Liver (tissue), 9 donors: ENCODE measurements around the gene TANGO2. TPM values are rescaled to one million over a fixed set of nuclear protein-coding genes. Genes with fewer than 3 reads are reported as not detected.

Source experiments
- DNase-seq: peaks from one replicate; pipeline ENCODE4 v3.0.0-alpha.2; 2017; ENCODE audit warnings: low spot score
- H3K27ac ChIP-seq, 2 donors: one replicate each; pipeline ENCODE4 v1.7.0; 2013; ENCODE audit warnings: inconsistent platforms in 2 of 2, low read length in 2 of 2, control low read depth in 1 of 2, low read depth in 1 of 2, mild to moderate bottlenecking in 1 of 2
- H3K27me3 ChIP-seq, 4 donors: one replicate each; pipeline versions ENCODE4 v1.6.1 to v1.7.0; 2013; ENCODE audit warnings: low read length in 3 of 4, inconsistent platforms in 1 of 4, mild to moderate bottlenecking in 1 of 4, moderate library complexity in 1 of 4; ENCODE audit not compliant: control insufficient read depth in 4 of 4, insufficient read depth in 4 of 4
- H3K36me3 ChIP-seq, 4 donors: one replicate each; pipeline versions ENCODE4 v1.6.1 to v1.7.0; 2013; ENCODE audit warnings: low read length in 3 of 4, mild to moderate bottlenecking in 3 of 4, low read depth in 1 of 4, moderate library complexity in 1 of 4; ENCODE audit not compliant: control insufficient read depth in 4 of 4, insufficient read depth in 3 of 4
- H3K4me1 ChIP-seq, 4 donors: one replicate each; pipeline versions ENCODE4 v1.6.1 to v1.7.0; 2013; ENCODE audit warnings: low read length in 3 of 4, mild to moderate bottlenecking in 3 of 4, moderate library complexity in 1 of 4; ENCODE audit not compliant: control insufficient read depth in 4 of 4, insufficient read depth in 4 of 4
- H3K4me3 ChIP-seq, 3 donors: one replicate each; pipeline versions ENCODE4 v1.6.1 to v1.7.0; 2013; ENCODE audit warnings: low read length in 3 of 3, control low read depth in 1 of 3, low read depth in 1 of 3, mild to moderate bottlenecking in 1 of 3
- H3K9ac ChIP-seq, 2 donors: one replicate each; pipeline ENCODE4 v1.7.0; 2013; ENCODE audit warnings: low read length in 2 of 2, mild to moderate bottlenecking in 2 of 2, moderate library complexity in 2 of 2, control low read depth in 1 of 2, low read depth in 1 of 2
- H3K9me3 ChIP-seq, 4 donors: one replicate each; pipeline versions ENCODE4 v1.6.1 to v1.7.0; 2013; ENCODE audit warnings: low read length in 3 of 4; ENCODE audit not compliant: control insufficient read depth in 4 of 4
- EGR1 ChIP-seq, 2 donors: IDR thresholded peaks; 2 replicates each; pipeline ENCODE4 v1.6.1; 2016 to 2018; ENCODE audit warnings: antibody characterized with exemption in 2 of 2, low read depth in 2 of 2
- FOXA1 ChIP-seq: IDR thresholded peaks from 2 replicates; pipeline ENCODE4 v1.6.1; 2016; ENCODE audit warnings: antibody characterized with exemption
- FOXA2 ChIP-seq: IDR thresholded peaks from 2 replicates; pipeline ENCODE4 v1.6.1; 2016; ENCODE audit warnings: antibody characterized with exemption
- GABPA ChIP-seq, 2 donors: IDR thresholded peaks in 1 of 2; conservative IDR thresholded peaks in 1 of 2; 2 replicates each; pipeline ENCODE4 v1.6.1; 2016; ENCODE audit warnings: antibody characterized with exemption in 2 of 2, mild to moderate bottlenecking in 1 of 2, moderate library complexity in 1 of 2
- HNF4A ChIP-seq, 2 donors: conservative IDR thresholded peaks; 2 replicates each; pipeline ENCODE4 v1.6.1; 2016; ENCODE audit warnings: antibody characterized with exemption in 2 of 2, mild to moderate bottlenecking in 2 of 2
- HNF4G ChIP-seq: IDR thresholded peaks from 2 replicates; pipeline ENCODE4 v1.6.1; 2016; ENCODE audit warnings: antibody characterized with exemption
- JUND ChIP-seq, 2 donors: IDR thresholded peaks; 2 replicates each; pipeline ENCODE4 v1.6.1; 2016; ENCODE audit warnings: antibody characterized with exemption in 2 of 2
- NR2F2 ChIP-seq: IDR thresholded peaks from 2 replicates; pipeline ENCODE4 v1.6.1; 2016; ENCODE audit warnings: antibody characterized with exemption
- RAD21 ChIP-seq, 2 donors: IDR thresholded peaks; 2 replicates each; pipeline ENCODE4 v1.6.1; 2016; ENCODE audit warnings: antibody characterized with exemption in 2 of 2, mild to moderate bottlenecking in 2 of 2
- RXRA ChIP-seq, 2 donors: IDR thresholded peaks; 2 replicates each; pipeline ENCODE4 v1.6.1; 2017 to 2018; ENCODE audit warnings: antibody characterized with exemption in 2 of 2, mild to moderate bottlenecking in 1 of 2
- SP1 ChIP-seq: IDR thresholded peaks from 2 replicates; pipeline ENCODE4 v1.6.1; 2018; ENCODE audit warnings: antibody characterized with exemption, mild to moderate bottlenecking
- TAF1 ChIP-seq: conservative IDR thresholded peaks from 2 replicates; pipeline ENCODE4 v1.6.1; 2016; ENCODE audit warnings: antibody characterized with exemption, mild to moderate bottlenecking
- YY1 ChIP-seq: IDR thresholded peaks from 2 replicates; pipeline ENCODE4 v1.6.1; 2016; ENCODE audit warnings: antibody characterized with exemption, mild to moderate bottlenecking
- WGBS: extraction: QIAGEN DNeasy Blood & Tissue Kit; methylation state at CpG from one replicate; pipeline ENCODE4 v1.1.7; 2013; 5-methylcytosine and 5-hydroxymethylcytosine counted together
- polyA plus RNA-seq, 2 donors: library from polyadenylated mRNA; stranded (reverse) in 1 of 2; unstranded in 1 of 2; fragments of 200-250 nt in 1 of 2; fragments of >200 nt in 1 of 2; fragmentation: Nextera tagmentation in 1 of 2; extraction: Ambion mirVana in 1 of 2; gene quantifications; one replicate each; pipeline versions ENCODE4 v1.2.1 to v1.2.3, GENCODE V29; 2013 to 2015
- total RNA-seq, 2 donors: library from RNA; depleted of rRNA; stranded (reverse); fragments of >200 nt; gene quantifications; one replicate each; pipeline ENCODE4 v1.2.3, GENCODE V29; 2014
- TF ChIP-seq, protein P1 (sequence below): IDR thresholded peaks from 2 replicates; pipeline ENCODE4 v1.6.1; 2016; ENCODE audit warnings: antibody characterized with exemption
- TF ChIP-seq, protein P2 (sequence below): IDR thresholded peaks from 2 replicates; pipeline ENCODE4 v1.6.1; 2016; ENCODE audit warnings: antibody characterized with exemption, mild to moderate bottlenecking
- TF ChIP-seq, protein P3 (sequence below): IDR thresholded peaks from 2 replicates; pipeline ENCODE4 v1.6.1; 2016; ENCODE audit warnings: antibody characterized with exemption
- TF ChIP-seq, protein P4 (sequence below): fragments of 150-350 bp; IDR thresholded peaks from 2 replicates; pipeline ENCODE4 v1.5.1; 2017; ENCODE audit warnings: improper control_type of control experiment, low read depth, low read length; ENCODE audit not compliant: missing input control
- donor health status: healthy.
- donor health status: healthy.
- donor health status: healthy.
- donor health status: healthy.
- donor health status: healthy.

Gene TANGO2
- total and polyA plus RNA-seq, 4 donors: 10.8 to 153 (median 16.1) TPM

DNA sequence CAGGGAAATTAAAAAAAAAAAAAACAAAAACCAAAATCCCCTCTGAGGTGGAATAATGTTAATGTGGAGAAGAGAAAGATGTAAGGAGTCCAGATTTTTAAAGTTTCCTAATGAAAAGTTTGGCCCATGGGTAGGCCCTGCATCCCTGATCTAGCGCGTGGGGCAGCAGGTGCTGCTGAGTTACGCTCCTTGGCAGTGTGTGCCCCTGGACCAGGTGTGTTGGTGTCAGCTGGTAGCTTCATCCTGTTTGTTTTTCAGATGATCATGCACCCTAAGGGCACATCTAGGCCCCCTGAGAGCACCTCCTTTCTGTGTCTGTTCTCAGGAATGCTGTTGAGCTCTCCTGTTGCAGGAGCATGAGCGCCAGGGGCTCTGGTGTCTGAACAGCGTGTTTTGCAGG is 65.9 kb downstream of the TANGO2 start:
- no peak for DNase-seq
- Histone ChIP-seq H3K27me3 (no peaks in the 10 kb centered on the region), H3K9ac (no peak overlapping the region), H3K4me3 (no peak overlapping the region), H3K27ac (no peak overlapping the region), H3K9me3 (no peaks in the 10 kb centered on the region), H3K4me1 (peaks cover 13 to 43% (median 35%) of the 10 kb centered on the region in 4 donors), H3K36me3 (peaks cover 27 to 56% (median 42%) of the 10 kb centered on the region in 4 donors)
- TF ChIP-seq HNF4G (no peak), EGR1 (IDR thresholded peaks at IDR 0.05; ENCODE audit: low read depth in 2 of 2) (no peak), SP1 (no peak), YY1 (no peak), GABPA (IDR thresholded peaks at IDR 0.05 in 1 of 2, conservative IDR thresholded peaks at IDR 0.05 in 1 of 2) (no peak), RAD21 (IDR thresholded peaks at IDR 0.05) (no peak), NR2F2 (no peak), FOXA1 (no peak), HNF4A (conservative IDR thresholded peaks at IDR 0.05) (no peak), TAF1 (no peak), RXRA (IDR thresholded peaks at IDR 0.05) (no peak), FOXA2 (no peak), JUND (IDR thresholded peaks at IDR 0.05) (no peak)
- TF ChIP-seq, protein P1, sequence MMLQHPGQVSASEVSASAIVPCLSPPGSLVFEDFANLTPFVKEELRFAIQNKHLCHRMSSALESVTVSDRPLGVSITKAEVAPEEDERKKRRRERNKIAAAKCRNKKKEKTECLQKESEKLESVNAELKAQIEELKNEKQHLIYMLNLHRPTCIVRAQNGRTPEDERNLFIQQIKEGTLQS: no peak
- TF ChIP-seq, protein P2, sequence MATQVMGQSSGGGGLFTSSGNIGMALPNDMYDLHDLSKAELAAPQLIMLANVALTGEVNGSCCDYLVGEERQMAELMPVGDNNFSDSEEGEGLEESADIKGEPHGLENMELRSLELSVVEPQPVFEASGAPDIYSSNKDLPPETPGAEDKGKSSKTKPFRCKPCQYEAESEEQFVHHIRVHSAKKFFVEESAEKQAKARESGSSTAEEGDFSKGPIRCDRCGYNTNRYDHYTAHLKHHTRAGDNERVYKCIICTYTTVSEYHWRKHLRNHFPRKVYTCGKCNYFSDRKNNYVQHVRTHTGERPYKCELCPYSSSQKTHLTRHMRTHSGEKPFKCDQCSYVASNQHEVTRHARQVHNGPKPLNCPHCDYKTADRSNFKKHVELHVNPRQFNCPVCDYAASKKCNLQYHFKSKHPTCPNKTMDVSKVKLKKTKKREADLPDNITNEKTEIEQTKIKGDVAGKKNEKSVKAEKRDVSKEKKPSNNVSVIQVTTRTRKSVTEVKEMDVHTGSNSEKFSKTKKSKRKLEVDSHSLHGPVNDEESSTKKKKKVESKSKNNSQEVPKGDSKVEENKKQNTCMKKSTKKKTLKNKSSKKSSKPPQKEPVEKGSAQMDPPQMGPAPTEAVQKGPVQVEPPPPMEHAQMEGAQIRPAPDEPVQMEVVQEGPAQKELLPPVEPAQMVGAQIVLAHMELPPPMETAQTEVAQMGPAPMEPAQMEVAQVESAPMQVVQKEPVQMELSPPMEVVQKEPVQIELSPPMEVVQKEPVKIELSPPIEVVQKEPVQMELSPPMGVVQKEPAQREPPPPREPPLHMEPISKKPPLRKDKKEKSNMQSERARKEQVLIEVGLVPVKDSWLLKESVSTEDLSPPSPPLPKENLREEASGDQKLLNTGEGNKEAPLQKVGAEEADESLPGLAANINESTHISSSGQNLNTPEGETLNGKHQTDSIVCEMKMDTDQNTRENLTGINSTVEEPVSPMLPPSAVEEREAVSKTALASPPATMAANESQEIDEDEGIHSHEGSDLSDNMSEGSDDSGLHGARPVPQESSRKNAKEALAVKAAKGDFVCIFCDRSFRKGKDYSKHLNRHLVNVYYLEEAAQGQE: no peak
- WGBS: 98% methylated on average over 5 of the region's 5 CpGs

DNA sequence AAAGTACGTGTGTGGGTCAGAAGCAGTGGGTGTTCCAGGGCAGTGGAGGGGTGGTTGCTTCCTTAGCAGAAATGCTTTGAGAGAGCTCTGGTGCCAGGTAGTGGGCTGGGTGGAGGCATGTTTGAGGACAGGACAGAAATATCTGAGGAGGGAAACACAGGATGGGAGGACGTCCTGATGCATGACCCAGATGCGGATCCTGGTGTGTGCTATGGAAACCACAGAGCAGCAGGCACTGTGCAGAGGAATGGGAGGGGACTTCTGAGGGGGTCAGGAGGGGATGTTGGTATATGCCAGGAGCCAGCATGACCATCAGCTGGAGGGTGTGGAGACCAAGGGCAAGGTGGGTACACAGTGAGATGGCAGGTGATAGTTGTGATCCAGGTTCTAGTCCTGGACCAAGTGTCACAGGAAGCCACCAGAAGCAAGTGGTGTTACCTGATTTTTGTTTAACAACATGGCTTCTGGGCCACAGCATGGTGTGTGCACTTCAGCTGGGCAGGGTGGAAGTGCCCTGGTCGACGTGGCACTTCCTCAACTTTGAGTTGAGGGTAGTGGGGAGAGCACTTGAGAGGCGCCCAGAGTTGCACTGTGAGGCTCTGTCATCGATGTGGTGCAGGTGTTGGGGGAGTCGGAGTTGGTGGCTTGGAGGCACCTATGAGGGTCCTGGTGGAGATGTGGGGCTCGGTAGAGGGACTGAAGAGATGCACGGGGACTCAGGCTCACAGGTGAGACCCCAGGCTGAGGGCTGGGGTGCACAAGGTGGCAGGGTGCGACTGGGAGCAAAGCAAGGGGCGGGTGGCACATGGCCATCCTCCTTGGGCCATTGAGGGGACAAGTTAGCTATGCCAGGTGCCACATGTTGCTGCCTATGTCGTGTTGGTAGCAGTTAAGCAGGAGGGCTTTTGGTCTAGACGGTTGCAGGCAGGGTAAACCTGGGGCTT is 66.7 kb downstream of the TANGO2 start:
- Histone ChIP-seq H3K4me1 (peaks cover 15 to 45% (median 38%) of the 10 kb centered on the region in 4 donors), H3K36me3 (peaks cover 27 to 61% (median 48%) of the 10 kb centered on the region in 4 donors), H3K9ac (no peak overlapping the region), H3K27ac (no peak overlapping the region), H3K27me3 (no peaks in the 10 kb centered on the region), H3K4me3 (no peak overlapping the region), H3K9me3 (no peaks in the 10 kb centered on the region)
- WGBS: 94% methylated on average over 14 of the region's 14 CpGs
- TF ChIP-seq, protein P1: no peak
- TF ChIP-seq GABPA (IDR thresholded peaks at IDR 0.05 in 1 of 2, conservative IDR thresholded peaks at IDR 0.05 in 1 of 2): no peak
- TF ChIP-seq, protein P2: no peak
- no peak for TF ChIP-seq TAF1
- no peak for TF ChIP-seq JUND (IDR thresholded peaks at IDR 0.05)
- TF ChIP-seq, protein P3, sequence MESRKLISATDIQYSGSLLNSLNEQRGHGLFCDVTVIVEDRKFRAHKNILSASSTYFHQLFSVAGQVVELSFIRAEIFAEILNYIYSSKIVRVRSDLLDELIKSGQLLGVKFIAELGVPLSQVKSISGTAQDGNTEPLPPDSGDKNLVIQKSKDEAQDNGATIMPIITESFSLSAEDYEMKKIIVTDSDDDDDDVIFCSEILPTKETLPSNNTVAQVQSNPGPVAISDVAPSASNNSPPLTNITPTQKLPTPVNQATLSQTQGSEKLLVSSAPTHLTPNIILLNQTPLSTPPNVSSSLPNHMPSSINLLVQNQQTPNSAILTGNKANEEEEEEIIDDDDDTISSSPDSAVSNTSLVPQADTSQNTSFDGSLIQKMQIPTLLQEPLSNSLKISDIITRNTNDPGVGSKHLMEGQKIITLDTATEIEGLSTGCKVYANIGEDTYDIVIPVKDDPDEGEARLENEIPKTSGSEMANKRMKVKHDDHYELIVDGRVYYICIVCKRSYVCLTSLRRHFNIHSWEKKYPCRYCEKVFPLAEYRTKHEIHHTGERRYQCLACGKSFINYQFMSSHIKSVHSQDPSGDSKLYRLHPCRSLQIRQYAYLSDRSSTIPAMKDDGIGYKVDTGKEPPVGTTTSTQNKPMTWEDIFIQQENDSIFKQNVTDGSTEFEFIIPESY: no peak
- no peak for TF ChIP-seq RXRA (IDR thresholded peaks at IDR 0.05)
- TF ChIP-seq HNF4G: no peak
- TF ChIP-seq YY1: no peak
- TF ChIP-seq HNF4A (conservative IDR thresholded peaks at IDR 0.05): no peak
- TF ChIP-seq EGR1 (IDR thresholded peaks at IDR 0.05; ENCODE audit: low read depth in 2 of 2): no peak
- TF ChIP-seq, protein P4, sequence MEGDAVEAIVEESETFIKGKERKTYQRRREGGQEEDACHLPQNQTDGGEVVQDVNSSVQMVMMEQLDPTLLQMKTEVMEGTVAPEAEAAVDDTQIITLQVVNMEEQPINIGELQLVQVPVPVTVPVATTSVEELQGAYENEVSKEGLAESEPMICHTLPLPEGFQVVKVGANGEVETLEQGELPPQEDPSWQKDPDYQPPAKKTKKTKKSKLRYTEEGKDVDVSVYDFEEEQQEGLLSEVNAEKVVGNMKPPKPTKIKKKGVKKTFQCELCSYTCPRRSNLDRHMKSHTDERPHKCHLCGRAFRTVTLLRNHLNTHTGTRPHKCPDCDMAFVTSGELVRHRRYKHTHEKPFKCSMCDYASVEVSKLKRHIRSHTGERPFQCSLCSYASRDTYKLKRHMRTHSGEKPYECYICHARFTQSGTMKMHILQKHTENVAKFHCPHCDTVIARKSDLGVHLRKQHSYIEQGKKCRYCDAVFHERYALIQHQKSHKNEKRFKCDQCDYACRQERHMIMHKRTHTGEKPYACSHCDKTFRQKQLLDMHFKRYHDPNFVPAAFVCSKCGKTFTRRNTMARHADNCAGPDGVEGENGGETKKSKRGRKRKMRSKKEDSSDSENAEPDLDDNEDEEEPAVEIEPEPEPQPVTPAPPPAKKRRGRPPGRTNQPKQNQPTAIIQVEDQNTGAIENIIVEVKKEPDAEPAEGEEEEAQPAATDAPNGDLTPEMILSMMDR: no peak
- no peak for TF ChIP-seq NR2F2
- no peak for DNase-seq
